ENCODE results near the gene EVA1A. TPM values are rescaled to one million over a fixed set of nuclear protein-coding genes. Genes with fewer than 3 reads are reported as not detected.

Gene EVA1A
- total and polyA plus RNA-seq, 2 of the 8 experiments (the other 6 are each of a cell fraction or from before 2014, with no cell fraction given): 2.4 to 4.3 TPM

DNA sequence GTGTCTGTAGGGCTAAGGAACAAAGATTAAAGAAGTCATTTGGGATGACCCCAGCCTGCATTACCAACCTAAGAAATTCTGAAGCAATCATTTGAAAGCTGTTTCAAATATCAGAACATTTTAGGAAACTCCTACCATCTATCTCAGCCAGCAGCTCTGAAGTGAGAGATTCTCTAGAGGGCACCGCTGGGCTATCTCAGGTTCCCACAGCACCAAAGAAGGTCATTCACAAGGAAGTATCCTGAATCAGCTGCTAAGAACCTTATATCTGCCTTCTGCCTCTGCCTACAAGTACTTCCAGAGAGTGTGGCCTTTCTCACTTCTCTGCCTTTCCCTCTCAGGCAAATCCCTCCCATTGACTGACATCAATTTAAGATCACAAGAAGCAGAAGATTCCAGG lies 13.4 kb upstream of the EVA1A start:
- no peak overlapping the region; the same call in 1 of the 2 replicates for H2AFZ ChIP-seq (ENCODE audit: low read length)
- FAIRE-seq: no peak
- no peak for TF ChIP-seq TEAD4 (IDR thresholded peaks at IDR 0.05; ENCODE audit: low read depth, low read length)
- TF ChIP-seq GTF2F1 (IDR thresholded peaks at IDR 0.05; ENCODE audit: borderline replicate concordance, low read depth, low read length): no peak
- no peak for TF ChIP-seq SP1 (IDR thresholded peaks at IDR 0.05; ENCODE audit: low read depth, low read length)
- peak; percentile 22 to 30; a peak in 2 of 4 replicates for TF ChIP-seq RAD21 (IDR thresholded peaks at IDR 0.05 in 1 of 2, conservative IDR thresholded peaks at IDR 0.05 in 1 of 2; ENCODE audit: low read depth in 2 of 2, low read length in 2 of 2)
- TF ChIP-seq, protein P1, sequence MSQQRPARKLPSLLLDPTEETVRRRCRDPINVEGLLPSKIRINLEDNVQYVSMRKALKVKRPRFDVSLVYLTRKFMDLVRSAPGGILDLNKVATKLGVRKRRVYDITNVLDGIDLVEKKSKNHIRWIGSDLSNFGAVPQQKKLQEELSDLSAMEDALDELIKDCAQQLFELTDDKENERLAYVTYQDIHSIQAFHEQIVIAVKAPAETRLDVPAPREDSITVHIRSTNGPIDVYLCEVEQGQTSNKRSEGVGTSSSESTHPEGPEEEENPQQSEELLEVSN (IDR thresholded peaks at IDR 0.05): no peak
- TF ChIP-seq YY1 (IDR thresholded peaks at IDR 0.05; ENCODE audit: low read depth, low read length): no peak
- no peak for TF ChIP-seq SIX5 (IDR thresholded peaks at IDR 0.05; ENCODE audit: low read depth, low read length)
- no peak for TF ChIP-seq MAFK (IDR thresholded peaks at IDR 0.05; ENCODE audit: low read depth, low read length)
- no peak for TF ChIP-seq EGR1 (IDR thresholded peaks at IDR 0.05; ENCODE audit: borderline replicate concordance, low read depth, low read length)
- no peak for TF ChIP-seq TAF1 (IDR thresholded peaks at IDR 0.05; ENCODE audit: low read depth, low read length)
- no peak for TF ChIP-seq JUN (IDR thresholded peaks at IDR 0.05; ENCODE audit: low read depth, low read length)
- TF ChIP-seq, protein P2, sequence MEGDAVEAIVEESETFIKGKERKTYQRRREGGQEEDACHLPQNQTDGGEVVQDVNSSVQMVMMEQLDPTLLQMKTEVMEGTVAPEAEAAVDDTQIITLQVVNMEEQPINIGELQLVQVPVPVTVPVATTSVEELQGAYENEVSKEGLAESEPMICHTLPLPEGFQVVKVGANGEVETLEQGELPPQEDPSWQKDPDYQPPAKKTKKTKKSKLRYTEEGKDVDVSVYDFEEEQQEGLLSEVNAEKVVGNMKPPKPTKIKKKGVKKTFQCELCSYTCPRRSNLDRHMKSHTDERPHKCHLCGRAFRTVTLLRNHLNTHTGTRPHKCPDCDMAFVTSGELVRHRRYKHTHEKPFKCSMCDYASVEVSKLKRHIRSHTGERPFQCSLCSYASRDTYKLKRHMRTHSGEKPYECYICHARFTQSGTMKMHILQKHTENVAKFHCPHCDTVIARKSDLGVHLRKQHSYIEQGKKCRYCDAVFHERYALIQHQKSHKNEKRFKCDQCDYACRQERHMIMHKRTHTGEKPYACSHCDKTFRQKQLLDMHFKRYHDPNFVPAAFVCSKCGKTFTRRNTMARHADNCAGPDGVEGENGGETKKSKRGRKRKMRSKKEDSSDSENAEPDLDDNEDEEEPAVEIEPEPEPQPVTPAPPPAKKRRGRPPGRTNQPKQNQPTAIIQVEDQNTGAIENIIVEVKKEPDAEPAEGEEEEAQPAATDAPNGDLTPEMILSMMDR (IDR thresholded peaks at IDR 0.05; ENCODE audit: control extremely low read depth in 1 of 3, insufficient read depth in 1 of 3, low read depth in 1 of 3, low read length in 3 of 3): peak in 1 of 3 experiments; percentile 2; a peak in 1 of 4 replicates

More for the DNA sequence above, 13.4 kb upstream of the EVA1A start:
- Histone ChIP-seq H3K4me2 (ENCODE audit: insufficient read depth in 1 of 2, low read depth in 2 of 2, low read length in 2 of 2) (no peak overlapping the region), H3K27ac (ENCODE audit: low read depth, low read length) (no peak overlapping the region), H3K4me1 (replicated peaks in 1 of 4; ENCODE audit: control insufficient read depth in 3 of 4, insufficient read depth in 4 of 4, low read length in 3 of 4) (no peaks in the 10 kb centered on the region), H3K9ac (replicated peaks in 1 of 4; ENCODE audit: extremely low read depth in 1 of 4, low read depth in 3 of 4, low read length in 3 of 4) (no peak overlapping the region), H4K8ac (ENCODE audit: extremely low read depth, insufficient read depth, low read length) (no peak overlapping the region), H4K91ac (replicated peaks; ENCODE audit: insufficient read length, low read length) (no peak overlapping the region), H2BK20ac (ENCODE audit: low read length) (no peak overlapping the region), H3K4ac (replicated peaks; ENCODE audit: insufficient read length, low read depth, low read length) (no peak overlapping the region), H3K9me3 (ENCODE audit: insufficient read depth in 2 of 2, low read depth in 1 of 2, low read length in 1 of 2) (no peaks in the 10 kb centered on the region), H4K5ac (ENCODE audit: insufficient read length, low read depth, low read length) (no peak overlapping the region), H2BK5ac (ENCODE audit: low read depth, low read length) (no peak overlapping the region), H3K4me3 (ENCODE audit: extremely low read depth in 1 of 4, insufficient read depth in 2 of 4, low read depth in 3 of 4, low read length in 4 of 4) (no peak overlapping the region), H3K23ac (ENCODE audit: insufficient read length) (no peak overlapping the region), H3K27me3 (replicated peaks in 1 of 4; ENCODE audit: control insufficient read depth in 3 of 4, extremely low read depth in 1 of 4, insufficient read depth in 3 of 4, low read length in 3 of 4) (no peaks in the 10 kb centered on the region; a peak in 2 of 7 replicates), H2BK15ac (ENCODE audit: low read length) (no peak overlapping the region), H3K56ac (replicated peaks; ENCODE audit: insufficient read length, low read depth, low read length) (no peak overlapping the region), H2BK120ac (replicated peaks; ENCODE audit: low read depth, low read length) (no peak overlapping the region), H2BK12ac (ENCODE audit: low read depth, low read length) (no peak overlapping the region), H3K36me3 (ENCODE audit: control insufficient read depth in 2 of 4, insufficient read depth in 4 of 4, low read length in 3 of 4) (no peaks in the 10 kb centered on the region), H3K14ac (ENCODE audit: insufficient read length) (no peak overlapping the region), H3K79me1 (ENCODE audit: low read depth, low read length) (no peaks in the 10 kb centered on the region), H3K79me2 (ENCODE audit: control insufficient read depth in 1 of 2, insufficient read depth in 2 of 2, low read length in 2 of 2) (no peaks in the 10 kb centered on the region), H2AK5ac (ENCODE audit: low read depth, low read length) (no peak overlapping the region), H4K20me1 (replicated peaks in 1 of 2; ENCODE audit: control insufficient read depth in 1 of 2, insufficient read depth in 2 of 2, low read length in 2 of 2) (no peaks in the 10 kb centered on the region), H3K23me2 (ENCODE audit: low read depth, low read length) (no peaks in the 10 kb centered on the region), H3K18ac (ENCODE audit: extremely low read depth, low read length) (no peak overlapping the region)
- ChIA-PET POLR2A (ENCODE audit: partially characterized antibody) (no interaction called here), CTCF (ENCODE audit: partially characterized antibody) (interaction anchor here (1.0 to 2.1 kb wide), 12 partner anchors 9 to 109 kb away, joined by 3 to 13 read pairs (median 4); partner anchors contain the start of gene EVA1A)
- WGBS, 2 experiments (ENCODE audit: extremely low coverage in 1 of 2, insufficient coverage in 1 of 2, insufficient read length in 1 of 2, insufficient replicate concordance in 2 of 2, low coverage in 1 of 2, low lambda C conversion rate in 2 of 2, missing lambda C conversion rate in 1 of 2): 89% methylated on average over 1 of the region's 1 CpG; no CpG with 5 or more reads in 1 of the 2 experiments
- DNase-seq (ENCODE audit: low read depth in 1 of 2, low spot score in 2 of 2): no peak

Measured in H1 (cell line).